VCaP (cell line): ENCODE measurements around the gene UBXN1.

Experiments
- H3K27ac ChIP-seq: fragments of 450-650 bp; 2 replicates; pipeline ENCODE4 v1.5.1; 2017
- CTCF ChIP-seq: fragments of 450-650 bp; conservative IDR thresholded peaks from 2 replicates; pipeline ENCODE4 v1.5.1; 2017; ENCODE audit warnings: mild to moderate bottlenecking, moderate library complexity

The UBXN1 gene

GRCh38 chr11:62725646-62726045, 46.8 kb upstream of the UBXN1 start:
- TF ChIP-seq CTCF = no peak

GRCh38 chr11:62724171-62724570, 45.3 kb upstream of the UBXN1 start:
- no peak for TF ChIP-seq CTCF
- peak overlapping the region; percentile 97; the same call in 1 of the 2 replicates for H3K27ac ChIP-seq

More at GRCh38 chr11:62725646-62726045, 46.8 kb upstream of the UBXN1 start:
- H3K27ac ChIP-seq = peak overlapping the region; percentile 97

- peak overlapping the region; percentile 9; the same call in 1 of the 2 replicates for H3K27ac ChIP-seq
- TF ChIP-seq CTCF = no peak; the same call in 1 of the 2 replicates
These were observed 43.1 kb upstream of the UBXN1 start for GRCh38 chr11:62721994-62722393.

GRCh38 chr11:62719302-62719978, 40.6 kb upstream of the UBXN1 start:
- TF ChIP-seq CTCF = no peak
- peak overlapping the region; percentile 38 for H3K27ac ChIP-seq

GRCh38 chr11:62716816-62717215, 37.9 kb upstream of the UBXN1 start:
- 0 out of 2 replicates have a peak overlapping the region, but pooled peaks have one; percentile 15 for H3K27ac ChIP-seq
- TF ChIP-seq CTCF = no peak

- TF ChIP-seq CTCF = no peak
- 0 out of 2 replicates have a peak overlapping the region, but pooled peaks have one; percentile 15 for H3K27ac ChIP-seq
These were observed 37.3 kb upstream of the UBXN1 start for GRCh38 chr11:62716206-62716605.

- no peak for TF ChIP-seq CTCF
- no peak overlapping the region for H3K27ac ChIP-seq
These were observed 36.6 kb upstream of the UBXN1 start for GRCh38 chr11:62715150-62716130.
